Neural cell (in vitro differentiated cells): ENCODE results near the gene OR2S2.

Experiments
- CTCF ChIP-seq: fragments of 450-650 bp; IDR thresholded peaks from 2 replicates; pipeline ENCODE4 v1.5.1; 2014; ENCODE audit warnings: antibody characterized with exemption, mild to moderate bottlenecking, moderate library complexity; ENCODE audit not compliant: poor library complexity, severe bottlenecking
- EP300 ChIP-seq: fragments of 450-650 bp; conservative IDR thresholded peaks from 2 replicates; pipeline ENCODE4 v1.6.1; 2014; ENCODE audit warnings: antibody characterized with exemption, mild to moderate bottlenecking, moderate library complexity; ENCODE audit not compliant: poor library complexity, severe bottlenecking
- EZH2 ChIP-seq: fragments of 200-600, 300-800 bp; shearing (Covaris generic), sonication (generic); IDR thresholded peaks from 2 replicates; pipeline ENCODE4 v1.6.1; 2014; ENCODE audit warnings: antibody characterized with exemption, low read length, borderline replicate concordance, mild to moderate bottlenecking; ENCODE audit not compliant: insufficient read depth, poor library complexity, severe bottlenecking
- MXI1 ChIP-seq: fragments of 450-650 bp; conservative IDR thresholded peaks from 2 replicates; pipeline ENCODE4 v1.6.1; 2014; ENCODE audit warnings: antibody characterized with exemption, mild to moderate bottlenecking; ENCODE audit not compliant: poor library complexity, severe bottlenecking
- POLR2AphosphoS5 ChIP-seq: IDR thresholded peaks from 2 replicates; pipeline ENCODE4 v1.6.1; 2012
- RAD21 ChIP-seq: fragments of 450-650 bp; conservative IDR thresholded peaks from 2 replicates; pipeline ENCODE4 v1.6.1; 2014; ENCODE audit warnings: antibody characterized with exemption, mild to moderate bottlenecking, moderate library complexity
- REST ChIP-seq: IDR thresholded peaks from 2 replicates; pipeline ENCODE4 v1.6.1; 2012; ENCODE audit warnings: borderline replicate concordance
- SMC3 ChIP-seq: fragments of 450-650 bp; conservative IDR thresholded peaks from 2 replicates; pipeline ENCODE4 v1.6.1; 2014; ENCODE audit warnings: antibody characterized with exemption, mild to moderate bottlenecking, moderate library complexity; ENCODE audit not compliant: poor library complexity
- TAF1 ChIP-seq: IDR thresholded peaks from 2 replicates; pipeline ENCODE4 v1.6.1; 2012; ENCODE audit warnings: low read depth

- TF ChIP-seq CTCF (no peak), TAF1 (no peak), RAD21 (no peak), EP300 (no peak), POLR2AphosphoS5 (no peak), REST (no peak), EZH2 (no peak), MXI1 (no peak), SMC3 (no peak)
These were observed 46.3 kb downstream of the OR2S2 start for GRCh38 chr9:35911690-35912089.
